ENCODE measurements around the gene FSTL5. TPM values are rescaled to one million over a fixed set of nuclear protein-coding genes. Genes with fewer than 3 reads are reported as not detected.

The FSTL5 gene
- total RNA-seq, 1 donor from 2014 or later = not detected

DNA sequence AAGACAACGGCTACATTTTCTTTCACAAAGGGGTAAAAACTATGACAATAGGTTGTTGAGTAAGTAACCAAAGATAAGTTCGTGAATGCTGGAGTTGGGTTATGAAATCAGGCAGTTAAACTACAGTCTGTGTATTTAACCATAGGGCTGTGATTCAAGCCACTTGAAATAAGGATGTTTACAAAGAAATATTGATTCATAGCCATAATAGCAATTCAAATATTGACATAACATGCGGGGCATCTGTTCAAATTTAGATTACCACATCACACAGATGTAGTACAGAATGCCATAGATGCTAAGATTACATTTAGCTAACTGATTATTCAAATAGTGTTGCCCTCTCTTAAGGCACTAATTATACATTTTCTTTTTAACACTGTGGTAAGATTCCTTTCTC is 364.1 kb downstream of the FSTL5 start:
- intact Hi-C loops (cut with micrococcal nuclease) = no loop called here
- H3K4me3 Mint-ChIP-seq = no peak overlapping the region
- DNase-seq (no peak), ATAC-seq (ENCODE audit: low read depth) (no peak)
- H3K27ac Mint-ChIP-seq = no peak overlapping the region
- ChIA-PET CTCF (no interaction called here), POLR2A (no interaction called here)
- no peaks in the 10 kb centered on the region for H3K27me3 Mint-ChIP-seq
- H3K9me3 Mint-ChIP-seq = no peaks in the 10 kb centered on the region
- H3K36me3 Mint-ChIP-seq (ENCODE audit: low read depth) = no peaks in the 10 kb centered on the region
- H3K4me1 Mint-ChIP-seq = no peaks in the 10 kb centered on the region
- TF ChIP-seq CTCF (IDR thresholded peaks at IDR 0.05) = no peak

GRCh38 chr4:161792991-161793390 is 370.8 kb downstream of the FSTL5 start:
- Mint-ChIP-seq H3K27ac (no peak overlapping the region), H3K4me3 (no peak overlapping the region), H3K27me3 (no peaks in the 10 kb centered on the region), H3K9me3 (no peaks in the 10 kb centered on the region), H3K36me3 (ENCODE audit: low read depth) (no peaks in the 10 kb centered on the region), H3K4me1 (no peaks in the 10 kb centered on the region)
- TF ChIP-seq CTCF (IDR thresholded peaks at IDR 0.05) = no peak
- CTCF ChIA-PET = no interaction called here
- ATAC-seq (ENCODE audit: low read depth) (no peak), DNase-seq (no peak)
- intact Hi-C loops (cut with micrococcal nuclease) = no loop called here
- POLR2A ChIA-PET = no interaction called here

- intact Hi-C loops (cut with micrococcal nuclease) = no loop called here
- DNase-seq = no peak
- POLR2A ChIA-PET = no interaction called here
- Mint-ChIP-seq H3K4me3 (no peak overlapping the region), H3K9me3 (no peaks in the 10 kb centered on the region), H3K27ac (no peak overlapping the region), H3K27me3 (no peaks in the 10 kb centered on the region), H3K4me1 (no peaks in the 10 kb centered on the region), H3K36me3 (ENCODE audit: low read depth) (no peaks in the 10 kb centered on the region)
- CTCF ChIA-PET = no interaction called here
- no peak for TF ChIP-seq CTCF (IDR thresholded peaks at IDR 0.05)
- ATAC-seq (ENCODE audit: low read depth) = no peak
Observed at GRCh38 chr4:161791796-161792556, 371.8 kb downstream of the FSTL5 start.

DNA sequence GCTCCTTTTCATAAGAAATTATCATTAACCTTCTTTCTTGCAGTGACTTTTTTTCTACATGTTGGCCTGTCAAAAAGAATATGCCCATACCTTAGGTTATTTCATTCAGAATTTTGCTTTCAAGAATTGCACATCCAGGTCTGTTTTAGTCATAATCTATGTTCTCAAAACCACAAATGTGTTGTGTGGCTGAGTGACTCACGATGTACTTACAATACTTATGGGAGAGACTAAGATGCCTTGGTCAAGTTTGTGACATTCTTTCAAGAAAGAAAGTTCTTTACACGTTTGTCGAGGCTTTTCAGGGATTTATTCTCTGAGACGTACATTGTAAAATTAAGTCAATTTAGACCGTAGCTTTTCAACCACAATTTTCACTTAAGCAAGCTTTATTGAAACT is 396.7 kb downstream of the FSTL5 start:
- Mint-ChIP-seq H3K27ac (no peak overlapping the region), H3K4me1 (no peaks in the 10 kb centered on the region), H3K9me3 (peaks cover 2% of the 10 kb centered on the region), H3K4me3 (no peak overlapping the region), H3K27me3 (no peaks in the 10 kb centered on the region), H3K36me3 (ENCODE audit: low read depth) (no peaks in the 10 kb centered on the region)
- ChIA-PET CTCF (no interaction called here), POLR2A (no interaction called here)
- intact Hi-C loops (cut with micrococcal nuclease) = no loop called here
- ATAC-seq (ENCODE audit: low read depth) (no peak), DNase-seq (no peak)
- no peak for TF ChIP-seq CTCF (IDR thresholded peaks at IDR 0.05)

- intact Hi-C loops (cut with micrococcal nuclease) = no loop called here
- ChIA-PET CTCF (no interaction called here), POLR2A (no interaction called here)
- no peak overlapping the region for H3K4me3 Mint-ChIP-seq
- H3K27ac Mint-ChIP-seq = no peak overlapping the region
- DNase-seq (no peak), ATAC-seq (ENCODE audit: low read depth) (no peak)
- no peaks in the 10 kb centered on the region for H3K27me3 Mint-ChIP-seq
- no peak for TF ChIP-seq CTCF (IDR thresholded peaks at IDR 0.05)
- H3K36me3 Mint-ChIP-seq (ENCODE audit: low read depth) = no peaks in the 10 kb centered on the region
- H3K9me3 Mint-ChIP-seq = peaks cover 2% of the 10 kb centered on the region
- no peaks in the 10 kb centered on the region for H3K4me1 Mint-ChIP-seq
Observed at GRCh38 chr4:161762796-161763195, 401.0 kb downstream of the FSTL5 start.
